NCI-H2196 (cell line): Measurements from ENCODE around the gene CCL14.
"Not testable (repeated sequence)": the region's sequence is repeated elsewhere in the genome, so short reads cannot be mapped to it uniquely, and the experiment has no call there.

Source experiments
- DNase-seq: peaks from one replicate; lab custom pipeline; 2025; ENCODE audit not compliant: unreplicated experiment; lab: John Stamatoyannopoulos, UW

CCL14 gene

GRCh38 chr17:35943537-35943936, 43.0 kb downstream of the CCL14 start, which contains the start of gene LYZL6:
Gene LYZL6 (minus strand): TSS chr17:35943713. CDS start chr17:35939356, 4,357 bp downstream.
- DNase-seq = no peak

- no peak for DNase-seq
Measured at GRCh38 chr17:35942588-35943186, 43.8 kb downstream of the CCL14 start.

DNA sequence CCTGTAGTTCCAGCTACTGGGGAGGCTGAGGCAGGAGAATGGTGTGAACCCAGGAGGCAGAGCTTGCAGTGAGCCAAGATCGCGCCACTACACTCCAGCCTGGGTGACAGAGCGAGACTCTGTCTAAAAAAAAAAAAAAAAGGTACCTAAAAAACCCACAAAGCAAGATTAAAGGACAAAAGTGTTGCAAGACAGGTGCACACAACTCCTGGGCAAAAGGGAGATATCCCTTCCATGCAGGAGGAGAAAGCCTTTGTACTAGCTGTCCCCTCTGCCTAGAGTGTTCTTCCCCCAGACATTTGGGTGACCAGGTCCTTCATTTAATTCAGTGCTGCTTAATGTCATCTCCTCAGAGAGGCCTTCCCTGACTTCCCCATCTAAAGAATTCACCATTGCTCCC, 48.0 kb downstream of the CCL14 start:
- DNase-seq = not testable (repeated sequence)

DNA sequence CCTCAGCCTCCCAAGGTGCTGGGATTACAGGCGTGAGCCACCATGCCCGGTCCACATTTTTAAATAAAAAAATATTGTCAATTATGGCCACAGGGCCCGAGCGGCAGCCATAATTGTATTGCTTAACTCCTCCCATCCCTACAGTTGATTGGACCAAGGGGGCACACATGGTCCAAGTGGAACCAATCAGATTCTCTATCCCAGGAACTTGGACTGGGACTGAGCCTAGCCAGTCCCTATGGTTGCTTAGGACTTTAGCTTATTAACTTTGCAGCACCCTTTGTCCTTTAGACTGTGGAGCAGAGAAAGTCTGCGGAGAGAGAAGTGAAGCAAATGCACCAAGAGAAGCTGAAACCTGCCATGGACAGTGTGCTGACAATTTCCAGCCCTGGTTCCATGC, 50.5 kb downstream of the CCL14 start:
- DNase-seq = no peak

- DNase-seq = no peak
Measured at GRCh38 chr17:35934760-35935159, 51.8 kb downstream of the CCL14 start.
